Neuron (in vitro differentiated cells): ENCODE data around the gene SCNN1B.
"Not testable (repeated sequence)": the region's sequence is repeated elsewhere in the genome, so short reads cannot be mapped to it uniquely, and the experiment has no call there.

Experiments
- H2AFZ ChIP-seq: one replicate; pipeline ENCODE4 v1.6.1; 2013; ENCODE audit warnings: low read depth, mild to moderate bottlenecking, inconsistent platforms, low read length, moderate library complexity
- H3K27me3 ChIP-seq: one replicate; pipeline ENCODE4 v1.6.1; 2013; ENCODE audit warnings: low read length; ENCODE audit not compliant: insufficient read depth
- H3K36me3 ChIP-seq: one replicate; pipeline ENCODE4 v1.6.1; 2013; ENCODE audit warnings: low read length; ENCODE audit not compliant: insufficient read depth
- H3K4me1 ChIP-seq: one replicate; pipeline ENCODE4 v1.6.1; 2013; ENCODE audit warnings: low read length; ENCODE audit not compliant: insufficient read depth
- H3K4me3 ChIP-seq: 2 replicates; pipeline ENCODE4 v1.5.1; 2013; ENCODE audit warnings: mild to moderate bottlenecking, low read length, moderate library complexity
- H3K9me3 ChIP-seq: one replicate; pipeline ENCODE4 v1.6.1; 2013; ENCODE audit warnings: low read length

Gene SCNN1B

DNA sequence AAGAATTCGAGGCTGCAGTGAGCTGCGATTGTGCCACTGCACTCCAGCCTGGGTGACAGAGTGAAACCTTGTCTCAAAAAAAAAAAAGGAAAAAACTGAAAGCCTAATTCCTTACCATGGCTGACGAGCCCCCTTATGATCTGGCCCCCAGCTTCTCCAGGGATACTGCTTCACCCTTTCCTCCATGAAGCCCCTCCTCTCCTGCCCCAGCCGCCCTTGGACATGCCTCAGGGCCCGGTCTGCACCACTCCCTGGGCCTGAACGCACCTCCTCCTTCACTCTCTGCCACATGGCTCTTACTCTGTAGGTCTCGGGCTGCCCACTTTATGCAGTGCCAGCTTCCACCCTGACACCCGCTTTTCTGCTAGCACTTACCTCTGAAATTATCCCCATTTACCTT lies 85.6 kb downstream of the SCNN1B start:
- no peaks in the 10 kb centered on the region for H3K27me3 ChIP-seq

DNA sequence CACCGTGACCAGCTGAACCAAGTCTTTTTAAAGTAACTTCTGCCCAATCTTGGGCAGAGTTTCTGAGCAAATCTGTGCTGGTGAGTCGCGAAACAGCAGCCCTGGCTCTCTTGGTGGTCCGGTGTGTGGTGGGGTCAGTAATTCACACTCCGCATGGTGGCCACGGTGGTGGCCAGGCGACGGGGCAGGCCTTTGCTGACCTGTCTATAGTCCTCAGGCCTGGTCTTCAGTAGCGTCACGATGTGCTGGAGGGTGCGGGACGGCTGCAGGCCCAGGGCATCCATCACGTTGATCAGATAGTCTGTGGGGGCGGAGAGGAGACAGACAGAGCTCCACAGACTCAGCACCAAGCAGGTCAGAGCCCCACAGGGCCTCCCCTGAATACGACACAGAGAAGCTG lies 86.7 kb downstream of the SCNN1B start:
- H3K36me3 ChIP-seq, result peaks cover 38% of the 10 kb centered on the region
- no peak overlapping the region for H3K4me3 ChIP-seq
- no peak overlapping the region for H2AFZ ChIP-seq
- H3K9me3 ChIP-seq, result no peaks in the 10 kb centered on the region
- H3K27me3 ChIP-seq, result no peaks in the 10 kb centered on the region
- H3K4me1 ChIP-seq, result no peaks in the 10 kb centered on the region

More for the DNA sequence above, 85.6 kb downstream of the SCNN1B start:
- Histone ChIP-seq H2AFZ (no peak overlapping the region), H3K4me1 (no peaks in the 10 kb centered on the region), H3K36me3 (peaks cover 30% of the 10 kb centered on the region), H3K9me3 (no peaks in the 10 kb centered on the region), H3K4me3 (no peak overlapping the region)

DNA sequence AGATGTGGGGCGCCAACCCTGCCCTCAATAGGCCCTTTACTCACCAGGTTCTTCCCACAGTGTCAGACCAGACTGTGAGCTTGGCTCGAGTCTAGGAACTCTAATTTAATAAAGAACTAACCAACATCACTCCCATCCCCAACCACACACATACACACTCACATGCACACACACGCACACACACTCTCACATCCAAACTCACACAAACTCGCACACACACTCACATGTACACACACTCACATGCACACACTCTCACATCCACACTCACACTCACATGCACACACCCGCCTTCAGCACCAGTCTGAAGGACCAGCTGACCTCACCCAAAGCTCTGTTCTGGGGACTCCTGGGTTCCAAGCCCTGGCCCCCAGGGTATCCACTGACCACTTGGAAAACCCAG lies 87.1 kb downstream of the SCNN1B start:
- no peak overlapping the region for H3K4me3 ChIP-seq
- no peak overlapping the region for H2AFZ ChIP-seq
- no peaks in the 10 kb centered on the region for H3K4me1 ChIP-seq
- peaks cover 38% of the 10 kb centered on the region for H3K36me3 ChIP-seq
- no peaks in the 10 kb centered on the region for H3K27me3 ChIP-seq
- H3K9me3 ChIP-seq, result no peaks in the 10 kb centered on the region

DNA sequence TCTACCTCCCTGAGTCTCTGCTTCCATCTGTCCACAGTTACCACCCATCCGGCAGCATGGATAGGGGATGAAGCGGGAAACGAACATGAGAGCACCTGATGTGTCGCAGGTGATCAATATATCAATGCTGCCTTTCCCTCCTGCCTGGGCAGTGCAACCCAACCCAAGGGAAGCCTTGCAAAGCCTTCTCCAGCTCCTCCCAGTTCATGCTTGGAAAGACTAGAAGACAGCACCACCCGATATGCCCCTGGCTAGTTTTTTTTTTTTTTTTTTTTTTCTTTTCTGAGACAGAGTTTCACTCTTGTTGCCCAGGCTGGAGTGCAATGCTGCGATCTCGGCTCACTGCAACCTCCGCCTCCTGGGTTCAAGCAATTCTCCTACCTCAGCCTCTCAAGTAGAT lies 87.8 kb downstream of the SCNN1B start:
- H3K9me3 ChIP-seq, H2AFZ ChIP-seq, H3K4me3 ChIP-seq, H3K27me3 ChIP-seq, H3K4me1 ChIP-seq: not testable (repeated sequence)
- H3K36me3 ChIP-seq, result peaks cover 38% of the 10 kb centered on the region

DNA sequence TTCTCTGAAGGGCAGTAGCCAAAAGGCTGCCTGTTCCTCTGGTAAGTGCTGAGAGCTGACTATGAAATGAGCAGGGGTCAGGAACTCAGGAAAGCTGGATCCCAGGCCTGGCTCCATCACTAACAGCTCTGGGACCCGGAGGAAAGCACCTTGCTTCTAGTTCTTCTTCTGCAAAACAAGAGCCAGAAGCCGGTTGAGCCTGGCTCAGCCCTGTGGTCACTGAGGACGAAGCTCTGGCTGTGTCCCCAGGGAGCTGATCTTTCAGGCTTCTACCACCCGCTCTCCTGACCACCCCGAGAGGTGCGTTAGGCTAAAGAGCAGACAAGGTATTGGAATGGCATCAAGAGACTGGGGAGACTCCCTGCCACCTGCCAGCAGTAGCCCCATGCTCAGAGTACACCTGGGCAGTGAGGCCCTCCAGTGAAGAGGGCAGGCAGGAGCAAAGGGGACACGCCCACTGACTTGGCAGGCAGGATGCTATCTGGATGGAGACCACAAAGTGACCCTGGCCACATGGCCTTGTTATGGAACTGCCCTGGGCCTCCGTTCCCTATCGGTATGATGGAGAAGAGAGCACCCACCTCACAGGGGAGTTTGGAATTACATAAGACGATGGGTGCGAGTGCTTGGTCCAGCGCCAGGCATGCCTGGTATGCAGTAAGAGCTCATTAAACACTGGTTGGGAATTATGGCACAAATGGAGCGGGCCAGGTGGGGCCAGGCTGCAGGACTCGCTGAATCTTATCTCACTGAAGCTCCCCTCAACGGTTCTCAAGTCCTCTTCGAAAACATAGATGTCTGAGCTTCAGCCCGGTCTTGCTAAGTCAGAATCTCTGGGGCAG lies 89.5 kb downstream of the SCNN1B start:
- Histone ChIP-seq H2AFZ (no peak overlapping the region), H3K4me3 (no peak overlapping the region), H3K9me3 (no peaks in the 10 kb centered on the region), H3K4me1 (no peaks in the 10 kb centered on the region), H3K36me3 (peaks cover 38% of the 10 kb centered on the region), H3K27me3 (no peaks in the 10 kb centered on the region)

DNA sequence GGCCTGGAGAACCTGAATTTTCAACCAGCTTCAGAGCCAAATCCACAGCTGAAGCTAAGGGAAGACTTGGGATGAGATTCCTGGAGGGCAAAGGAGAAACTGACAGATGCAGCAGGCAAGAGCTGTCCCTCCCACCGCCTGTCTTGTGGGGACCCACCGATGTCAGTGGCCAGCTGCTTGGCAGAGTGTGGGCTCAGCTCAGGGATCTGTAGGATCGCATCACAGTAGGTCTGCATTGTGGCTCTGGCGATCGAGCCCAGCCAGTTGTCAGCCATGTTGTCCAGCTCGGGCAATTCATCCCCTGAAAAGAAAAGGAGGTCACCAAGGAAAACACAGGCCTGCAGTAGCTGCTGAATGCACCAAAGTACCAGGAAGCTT lies 90.1 kb downstream of the SCNN1B start:
- Histone ChIP-seq H3K27me3 (no peaks in the 10 kb centered on the region), H3K4me1 (no peaks in the 10 kb centered on the region), H3K36me3 (peaks cover 44% of the 10 kb centered on the region), H3K4me3 (no peak overlapping the region), H3K9me3 (no peaks in the 10 kb centered on the region), H2AFZ (no peak overlapping the region)

DNA sequence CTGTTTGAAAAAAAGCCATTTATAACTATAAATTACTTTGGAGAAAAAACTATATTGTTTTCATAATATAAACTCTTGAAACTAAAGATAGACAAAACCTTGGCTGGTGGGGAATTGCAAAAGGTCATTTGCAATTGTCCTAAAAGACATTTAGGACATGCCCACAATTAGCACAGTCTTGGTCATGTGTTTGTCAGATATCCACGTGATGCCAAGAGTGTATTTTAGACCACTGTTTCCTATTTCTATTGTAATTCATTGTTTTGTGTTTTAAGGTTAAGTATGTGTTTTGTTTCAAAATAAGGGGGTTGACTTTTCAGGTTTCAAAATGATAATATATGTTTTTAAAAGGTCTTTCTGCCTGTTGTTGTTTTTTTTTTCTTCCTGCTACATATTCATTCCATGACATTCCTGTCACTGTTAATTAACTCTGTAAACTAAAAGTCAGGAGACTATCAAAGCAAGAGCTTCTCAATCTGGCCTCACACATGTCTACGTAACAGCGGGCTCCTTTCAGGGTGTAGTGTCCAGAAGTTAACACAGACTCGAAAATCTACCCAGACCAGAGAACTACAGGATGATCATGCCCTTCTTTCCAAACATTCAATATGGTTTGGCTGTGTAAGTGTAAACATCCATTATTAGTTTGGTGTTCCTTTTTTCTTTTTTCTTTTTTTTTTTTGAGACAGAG lies 92.2 kb downstream of the SCNN1B start:
- peaks cover 7% of the 10 kb centered on the region for H3K4me1 ChIP-seq
- H3K27me3 ChIP-seq, result no peaks in the 10 kb centered on the region
- no peak overlapping the region for H2AFZ ChIP-seq
- peaks cover 50% of the 10 kb centered on the region for H3K36me3 ChIP-seq
- H3K9me3 ChIP-seq, result no peaks in the 10 kb centered on the region
- no peak overlapping the region for H3K4me3 ChIP-seq

DNA sequence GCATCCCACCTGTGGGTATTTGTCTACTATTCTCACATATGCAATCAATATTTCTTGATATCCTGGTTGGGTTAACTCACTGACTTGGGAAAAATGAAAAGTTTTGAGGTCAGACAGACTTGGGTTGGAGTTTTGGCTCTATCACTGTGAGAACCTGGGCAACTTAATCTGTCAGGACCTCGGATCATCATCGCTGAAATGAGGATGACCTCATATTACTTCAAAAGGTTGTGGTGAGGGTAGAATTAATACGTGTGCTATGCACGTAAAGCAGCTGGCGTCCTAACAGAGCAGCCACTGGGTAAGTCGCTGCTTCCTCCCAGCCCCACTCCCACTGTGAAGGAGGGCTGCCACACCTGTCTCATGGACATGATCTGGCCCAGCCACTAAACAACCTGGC lies 93.6 kb downstream of the SCNN1B start:
- Histone ChIP-seq H3K27me3 (no peaks in the 10 kb centered on the region), H3K4me3 (no peak overlapping the region), H3K36me3 (peaks cover 51% of the 10 kb centered on the region), H3K9me3 (no peaks in the 10 kb centered on the region), H2AFZ (no peak overlapping the region), H3K4me1 (peaks cover 18% of the 10 kb centered on the region)

DNA sequence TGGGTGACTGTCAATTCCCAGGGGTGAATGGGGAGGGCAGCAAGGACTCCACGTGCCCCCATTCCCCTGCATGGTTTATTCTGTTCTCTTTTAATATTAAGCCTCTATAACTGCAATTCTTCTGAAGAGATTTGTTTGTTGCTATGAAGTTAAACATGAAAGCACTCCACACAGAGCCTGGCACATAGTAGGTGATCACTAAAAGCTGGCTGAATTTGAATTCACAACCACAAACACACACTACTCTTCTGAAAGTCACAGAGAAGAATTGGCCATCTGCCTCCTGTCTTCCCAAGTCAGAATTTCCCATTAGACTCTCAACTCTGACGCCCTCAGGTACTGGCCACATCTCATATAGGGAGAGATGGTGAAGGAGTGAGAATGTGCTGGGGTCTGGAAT lies 95.4 kb downstream of the SCNN1B start:
- Histone ChIP-seq H2AFZ (no peak overlapping the region), H3K27me3 (no peaks in the 10 kb centered on the region), H3K4me3 (no peak overlapping the region), H3K9me3 (no peaks in the 10 kb centered on the region), H3K36me3 (peaks cover 47% of the 10 kb centered on the region), H3K4me1 (peaks cover 18% of the 10 kb centered on the region)

DNA sequence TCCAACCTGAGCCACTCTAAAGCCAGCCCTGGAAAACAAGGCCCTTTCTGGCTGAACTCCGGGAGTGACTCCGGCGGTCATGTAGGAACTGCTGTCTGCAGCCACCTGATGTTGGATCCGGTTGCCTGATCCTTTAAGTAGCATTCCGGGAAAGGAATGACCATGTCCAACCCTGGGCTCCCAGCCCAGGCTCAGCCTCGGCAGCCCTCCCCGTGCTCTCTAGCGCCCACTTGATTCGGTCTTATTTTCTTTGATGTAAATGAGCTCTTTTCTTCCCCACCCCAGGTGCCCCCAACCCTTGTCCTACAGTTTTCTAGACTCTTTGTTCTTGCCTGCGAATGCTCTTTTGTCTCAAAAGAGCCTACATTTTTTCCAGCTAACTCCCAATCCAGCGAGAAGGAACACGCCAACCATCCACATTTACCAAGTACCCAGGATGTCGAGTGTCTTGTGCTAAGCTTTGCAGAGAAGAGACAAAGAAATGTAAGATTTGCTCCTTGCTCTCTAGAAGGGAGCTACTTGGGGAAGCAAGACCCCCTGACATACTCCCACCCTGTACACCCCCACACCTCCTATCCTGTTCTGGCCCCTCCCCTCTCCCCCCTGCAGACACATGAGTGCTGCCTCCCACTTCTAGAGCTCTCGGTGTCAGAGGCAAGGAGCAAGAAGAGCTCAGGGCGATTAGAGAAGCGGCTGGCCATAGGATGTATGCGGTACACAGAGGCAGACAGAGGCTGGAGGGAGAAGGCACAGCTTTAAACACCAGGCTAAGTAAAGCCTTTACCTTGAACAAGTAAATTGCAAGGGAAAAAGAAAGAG lies 97.1 kb downstream of the SCNN1B start:
- H3K36me3 ChIP-seq, result peaks cover 55% of the 10 kb centered on the region
- no peak overlapping the region for H2AFZ ChIP-seq
- peaks cover 18% of the 10 kb centered on the region for H3K4me1 ChIP-seq
- H3K9me3 ChIP-seq, result no peaks in the 10 kb centered on the region
- H3K27me3 ChIP-seq, result no peaks in the 10 kb centered on the region
- no peak overlapping the region for H3K4me3 ChIP-seq

DNA sequence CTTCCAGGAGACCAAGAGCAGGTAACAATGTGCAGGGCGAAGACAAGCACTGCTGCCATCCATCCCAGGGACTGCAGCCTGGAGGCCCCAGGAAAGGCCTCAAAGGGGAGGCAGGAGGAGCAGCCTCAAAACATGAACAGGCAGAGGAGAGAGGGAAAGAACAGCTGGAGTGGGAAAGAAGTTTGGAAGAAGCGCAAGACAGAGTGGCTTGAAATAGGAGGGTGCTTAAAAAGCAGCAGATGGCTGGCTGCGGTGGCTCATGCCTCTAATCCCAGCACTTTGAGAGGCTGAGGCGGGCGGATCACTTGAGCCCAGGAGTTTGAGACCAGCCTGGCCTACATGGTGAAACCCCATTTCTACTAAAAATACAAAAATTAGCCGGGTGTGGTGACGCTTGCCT lies 98.3 kb downstream of the SCNN1B start:
- Histone ChIP-seq H3K4me1 (peaks cover 18% of the 10 kb centered on the region), H3K36me3 (peaks cover 66% of the 10 kb centered on the region)
- not testable (repeated sequence) for H2AFZ ChIP-seq, H3K27me3 ChIP-seq, H3K9me3 ChIP-seq, H3K4me3 ChIP-seq

DNA sequence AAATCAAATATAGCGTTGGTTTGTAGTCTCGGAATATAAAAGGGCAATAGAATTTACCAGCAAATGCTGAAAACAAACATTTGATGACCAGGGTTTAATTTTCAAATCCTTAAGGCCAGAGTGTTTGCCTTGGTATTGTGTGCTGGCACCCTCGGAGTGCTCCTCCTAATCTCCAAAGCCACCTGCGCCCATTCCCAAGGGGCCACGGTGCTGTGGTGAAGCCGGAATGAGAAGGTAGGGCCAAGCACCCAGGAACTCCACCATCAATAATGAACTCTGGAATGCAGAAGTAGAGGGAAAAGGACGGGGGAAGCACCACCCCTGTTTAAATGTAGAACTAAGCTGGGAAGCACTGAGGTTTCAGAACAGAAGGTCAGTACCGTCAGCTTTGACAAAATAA lies 99.0 kb downstream of the SCNN1B start:
- H3K4me1 ChIP-seq, result peaks cover 18% of the 10 kb centered on the region
- H3K9me3 ChIP-seq, result no peaks in the 10 kb centered on the region
- no peak overlapping the region for H2AFZ ChIP-seq
- no peaks in the 10 kb centered on the region for H3K27me3 ChIP-seq
- H3K36me3 ChIP-seq, result peaks cover 73% of the 10 kb centered on the region
- H3K4me3 ChIP-seq, result no peak overlapping the region

DNA sequence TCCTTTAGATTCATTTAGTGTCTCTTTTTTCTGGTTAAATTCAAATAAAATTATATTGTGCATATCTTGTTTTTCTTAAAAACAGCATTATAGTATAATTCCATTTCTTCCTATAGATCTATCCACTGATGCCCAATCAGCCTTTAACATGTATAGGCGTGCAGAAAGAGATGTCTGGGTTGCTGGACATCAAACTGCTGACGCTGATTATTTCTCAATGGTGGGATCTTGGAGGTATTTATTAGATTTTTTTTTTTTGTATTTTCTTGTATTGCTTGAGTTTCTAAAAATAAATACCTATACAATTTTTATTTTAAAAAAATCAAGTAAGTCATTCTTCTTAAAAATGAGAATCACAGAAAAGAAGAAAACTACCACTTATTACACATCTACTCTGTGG lies 100.0 kb downstream of the SCNN1B start:
- no peak overlapping the region for H3K4me3 ChIP-seq
- no peaks in the 10 kb centered on the region for H3K27me3 ChIP-seq
- no peak overlapping the region for H2AFZ ChIP-seq
- H3K9me3 ChIP-seq, result no peaks in the 10 kb centered on the region
- H3K4me1 ChIP-seq, result peaks cover 18% of the 10 kb centered on the region
- H3K36me3 ChIP-seq, result peaks cover 76% of the 10 kb centered on the region
